Right lobe of liver (tissue), 6 donors: ENCODE data around the gene ABCC1. TPM values are rescaled to one million over a fixed set of nuclear protein-coding genes. Genes with fewer than 3 reads are reported as not detected.

Source experiments
- ATAC-seq, 4 donors: fragments of 200-7000 bp; cut with Tn5 transposase; one replicate each; pipeline ENCODE4 v1.9.1; 2020; ENCODE audit warnings: mild to moderate bottlenecking in 4 of 4, moderate library complexity in 4 of 4
- DNase-seq, 3 donors: peaks; one replicate each; pipeline ENCODE4 v3.0.0-alpha.2; 2020
- H3K27ac ChIP-seq, 3 donors: fragments of 200-600 bp; one replicate each; pipeline ENCODE4 v1.8.0; 2022
- H3K27me3 ChIP-seq, 2 donors: fragments of 200-600 bp; one replicate each; pipeline ENCODE4 v1.8.0; 2022
- H3K36me3 ChIP-seq, 4 donors: fragments of 200-600 bp; sonication (generic) in 1 of 4; one replicate each; pipeline versions ENCODE4 v1.5.1 to v1.8.0; 2017 to 2022; ENCODE audit warnings: control low read depth in 1 of 4
- H3K4me1 ChIP-seq, 4 donors: fragments of 200-600 bp; sonication (generic) in 1 of 4; one replicate each; pipeline versions ENCODE4 v1.5.1 to v1.8.0; 2017 to 2022; ENCODE audit warnings: control low read depth in 1 of 4
- H3K4me3 ChIP-seq, 3 donors: fragments of 200-600 bp; one replicate each; pipeline ENCODE4 v1.8.0; 2022
- H3K9me3 ChIP-seq, 4 donors: fragments of 200-600 bp; sonication (generic) in 1 of 4; one replicate each; pipeline versions ENCODE4 v1.5.1 to v1.8.0; 2017 to 2022; ENCODE audit warnings: control low read depth in 1 of 4
- CTCF ChIP-seq, 4 donors: fragments of 200-600 bp in 3 of 4; fragments of 450-650 bp in 1 of 4; IDR thresholded peaks; one replicate each; pipeline versions ENCODE4 v1.5.1 to v1.8.0; 2016 to 2022; ENCODE audit warnings: antibody characterized with exemption in 4 of 4, mild to moderate bottlenecking in 2 of 4
- POLR2A ChIP-seq: fragments of 450-650 bp; IDR thresholded peaks from one replicate; pipeline ENCODE4 v1.6.1; 2017; ENCODE audit warnings: antibody characterized with exemption, mild to moderate bottlenecking
- WGBS: methylation state at CpG from one replicate; pipeline ENCODE4 v1.1.6; 2018; ENCODE audit warnings: low coverage, low lambda C conversion rate; ENCODE audit not compliant: insufficient coverage; ENCODE audit errors: missing lambda C conversion rate; 5-methylcytosine and 5-hydroxymethylcytosine counted together
- intact Hi-C, 2 donors: fragments of 100-400 bp; cut with DNase I; formaldehyde crosslinking; loops; one replicate each; pipeline versions ENCODE4 v1.11.2 to v1.14.1; 2022
- total RNA-seq, 6 experiments: library from RNA; depleted of rRNA in 2 of 6; stranded (reverse); fragments of >200 nt in 2 of 6; fragmentation: NEBNext Ultra II Directional in 3 of 6; extraction: Animal tissue kit (Norgen Biotek cat#: 25700) in 3 of 6; gene quantifications; one replicate each; pipeline versions ENCODE4 v1.1.0 to v1.2.4, GENCODE V29; 2016 to 2023
- donor health status: DM: no; HTN: yes; CAD: no.
- donor health status: DM: no; HTN: no; CAD: no.
- donor health status: DM: no; HTN: no; CAD: no.
- donor health status: DM: no; HTN: yes; CAD: no.
- donor health status: DM: no; HTN: yes; CAD: no.

Gene ABCC1
- total RNA-seq, 6 experiments from 2014 or later, result 1.9 to 6.7 (median 4.1) TPM

GRCh38 chr16:16112450-16113053 is 163.1 kb downstream of the ABCC1 start:
- Histone ChIP-seq H3K27me3 (no peaks in the 10 kb centered on the region), H3K4me3 (no peak overlapping the region), H3K27ac (no peak overlapping the region), H3K4me1 (no peaks in the 10 kb centered on the region), H3K9me3 (no peaks in the 10 kb centered on the region), H3K36me3 (peaks cover 0 to 2% (median 0%) of the 10 kb centered on the region in 4 donors)
- WGBS, result 73% methylated on average over 5 of the region's 8 CpGs
- no peak for TF ChIP-seq CTCF (IDR thresholded peaks at IDR 0.05)
- intact Hi-C loops, result no loop called here
- DNase-seq (no peak), ATAC-seq (no peak)

DNA sequence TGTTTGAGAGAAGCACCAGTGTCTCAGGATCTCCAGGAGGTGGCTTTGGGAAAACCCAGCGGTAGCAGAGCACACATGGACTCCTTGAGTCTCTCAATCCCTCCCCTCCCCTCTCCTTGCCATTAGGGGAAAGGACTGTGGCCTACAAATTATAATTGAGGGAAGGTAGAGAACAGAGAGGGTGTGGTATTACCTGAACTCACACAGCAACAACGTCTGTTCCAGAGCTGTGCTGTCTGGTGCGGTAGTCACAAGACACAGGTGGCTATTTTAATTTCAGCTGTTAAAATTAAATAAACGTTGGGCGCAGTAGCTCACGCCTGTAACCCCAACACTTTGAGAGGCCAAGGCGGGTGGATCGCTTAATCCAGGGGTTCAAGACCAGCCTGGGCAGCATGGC is 163.7 kb downstream of the ABCC1 start:
- no peak for TF ChIP-seq POLR2A
- TF ChIP-seq CTCF (IDR thresholded peaks at IDR 0.05), result no peak
- no peak for DNase-seq
- H3K36me3 ChIP-seq, result peaks cover 0 to 2% (median 0%) of the 10 kb centered on the region in 4 donors
- H3K4me3 ChIP-seq, result no peak overlapping the region
- no peaks in the 10 kb centered on the region for H3K9me3 ChIP-seq
- H3K27me3 ChIP-seq, result no peaks in the 10 kb centered on the region
- H3K27ac ChIP-seq, result no peak overlapping the region
- H3K4me1 ChIP-seq, result no peaks in the 10 kb centered on the region
- 84% methylated on average over 8 of the region's 8 CpGs for WGBS
- intact Hi-C loops, result no loop called here
- ATAC-seq, result no peak

GRCh38 chr16:16116841-16117240 is 167.4 kb downstream of the ABCC1 start:
- ATAC-seq (no peak), DNase-seq (no peak)
- WGBS, result 90% methylated on average over 3 of the region's 7 CpGs
- intact Hi-C loops, result no loop called here
- Histone ChIP-seq H3K4me3 (no peak overlapping the region), H3K27me3 (no peaks in the 10 kb centered on the region), H3K9me3 (no peaks in the 10 kb centered on the region), H3K4me1 (no peaks in the 10 kb centered on the region), H3K27ac (no peak overlapping the region), H3K36me3 (peaks cover 0 to 2% (median 0%) of the 10 kb centered on the region in 4 donors)
- no peak for TF ChIP-seq CTCF (IDR thresholded peaks at IDR 0.05)

GRCh38 chr16:16118337-16118736 is 168.9 kb downstream of the ABCC1 start:
- Histone ChIP-seq H3K4me3 (no peak overlapping the region), H3K9me3 (no peaks in the 10 kb centered on the region), H3K27ac (no peak overlapping the region), H3K36me3 (no peaks in the 10 kb centered on the region), H3K4me1 (no peaks in the 10 kb centered on the region), H3K27me3 (no peaks in the 10 kb centered on the region)
- WGBS, result 86% methylated on average over 7 of the region's 7 CpGs
- TF ChIP-seq CTCF (IDR thresholded peaks at IDR 0.05), result no peak
- no peak for TF ChIP-seq POLR2A
- no peak for ATAC-seq
- DNase-seq, result no peak
- intact Hi-C loops, result no loop called here

DNA sequence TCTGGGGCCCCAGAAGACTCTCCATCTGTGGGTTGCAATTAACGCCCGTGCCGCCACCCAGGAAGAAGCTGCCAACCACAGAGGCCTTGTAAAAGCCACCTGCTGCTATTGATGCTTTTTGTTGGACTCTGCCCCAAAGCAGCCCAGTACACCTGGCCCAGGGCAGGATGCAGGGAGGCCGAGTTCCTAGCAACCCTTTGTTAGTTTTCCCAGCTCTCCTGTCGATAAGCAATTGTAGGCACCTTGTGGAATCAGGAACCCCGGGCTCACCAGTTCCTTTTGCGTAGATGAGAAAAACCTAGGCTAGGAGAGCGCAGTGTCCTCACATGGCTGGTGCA is 170.6 kb downstream of the ABCC1 start:
- 59% methylated on average over 4 of the region's 8 CpGs for WGBS
- DNase-seq, result no peak
- no peaks in the 10 kb centered on the region for H3K36me3 ChIP-seq

More for the DNA sequence above, 170.6 kb downstream of the ABCC1 start:
- ATAC-seq, result no peak
- H3K4me3 ChIP-seq, result no peak overlapping the region
- TF ChIP-seq CTCF (IDR thresholded peaks at IDR 0.05), result no peak
- no peak for TF ChIP-seq POLR2A
- intact Hi-C loops, result loop anchor here (10.0 kb wide), 3 partner anchors 245 to 345 kb away; no protein-coding TSS in a partner anchor
- H3K9me3 ChIP-seq, result no peaks in the 10 kb centered on the region
- no peaks in the 10 kb centered on the region for H3K4me1 ChIP-seq
- no peaks in the 10 kb centered on the region for H3K27me3 ChIP-seq
- H3K27ac ChIP-seq, result no peak overlapping the region
